ENCODE measurements around the gene SACM1L.

DNA sequence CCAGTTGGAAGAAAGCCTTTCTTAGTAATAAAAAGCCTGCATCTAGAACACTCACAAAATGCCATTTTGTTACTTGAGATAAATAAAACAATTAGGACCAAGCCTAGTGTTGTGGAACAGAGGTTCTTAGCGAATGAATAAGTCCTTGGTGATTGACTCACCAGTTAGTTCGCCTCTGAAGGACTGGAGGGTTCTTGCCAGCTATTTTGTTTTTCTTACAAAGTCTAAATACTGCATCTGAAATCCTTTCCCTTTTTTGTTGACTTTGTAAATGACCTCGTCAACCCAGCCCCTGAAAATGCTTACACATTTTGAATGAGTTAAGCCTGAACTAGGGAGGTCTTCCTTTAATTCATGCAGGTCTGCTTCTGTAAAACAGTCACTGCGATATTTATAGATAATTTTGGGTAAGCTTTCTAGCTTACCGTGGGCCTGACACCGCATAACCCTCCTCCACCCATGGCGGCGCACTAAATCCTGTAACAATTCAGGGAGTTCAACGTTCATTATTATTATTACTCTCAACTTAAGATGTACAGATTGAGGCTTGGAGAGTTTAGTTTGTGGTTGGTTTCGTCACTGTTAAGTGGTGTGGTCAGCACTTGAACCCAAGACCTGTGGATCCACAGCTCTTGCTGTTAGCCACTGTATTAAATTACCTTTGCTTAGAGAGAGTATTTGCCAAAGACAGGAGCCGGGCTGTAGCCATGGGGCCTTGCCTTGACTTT is 45.0 kb upstream of the SACM1L start:
- TF ChIP-seq, protein P1, sequence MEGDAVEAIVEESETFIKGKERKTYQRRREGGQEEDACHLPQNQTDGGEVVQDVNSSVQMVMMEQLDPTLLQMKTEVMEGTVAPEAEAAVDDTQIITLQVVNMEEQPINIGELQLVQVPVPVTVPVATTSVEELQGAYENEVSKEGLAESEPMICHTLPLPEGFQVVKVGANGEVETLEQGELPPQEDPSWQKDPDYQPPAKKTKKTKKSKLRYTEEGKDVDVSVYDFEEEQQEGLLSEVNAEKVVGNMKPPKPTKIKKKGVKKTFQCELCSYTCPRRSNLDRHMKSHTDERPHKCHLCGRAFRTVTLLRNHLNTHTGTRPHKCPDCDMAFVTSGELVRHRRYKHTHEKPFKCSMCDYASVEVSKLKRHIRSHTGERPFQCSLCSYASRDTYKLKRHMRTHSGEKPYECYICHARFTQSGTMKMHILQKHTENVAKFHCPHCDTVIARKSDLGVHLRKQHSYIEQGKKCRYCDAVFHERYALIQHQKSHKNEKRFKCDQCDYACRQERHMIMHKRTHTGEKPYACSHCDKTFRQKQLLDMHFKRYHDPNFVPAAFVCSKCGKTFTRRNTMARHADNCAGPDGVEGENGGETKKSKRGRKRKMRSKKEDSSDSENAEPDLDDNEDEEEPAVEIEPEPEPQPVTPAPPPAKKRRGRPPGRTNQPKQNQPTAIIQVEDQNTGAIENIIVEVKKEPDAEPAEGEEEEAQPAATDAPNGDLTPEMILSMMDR (IDR thresholded peaks at IDR 0.05; ENCODE audit: borderline replicate concordance, extremely low read depth, low read length, poor library complexity, severe bottlenecking) = no peak
- TF ChIP-seq EZH2 (IDR thresholded peaks at IDR 0.05; ENCODE audit: borderline replicate concordance, low read depth, low read length, severe bottlenecking) = no peak
